ENCODE measurements around the gene CIAO3.
A peak's percentile ranks its signal among the peaks of the same experiment; 100 is the strongest.

Gene CIAO3

DNA sequence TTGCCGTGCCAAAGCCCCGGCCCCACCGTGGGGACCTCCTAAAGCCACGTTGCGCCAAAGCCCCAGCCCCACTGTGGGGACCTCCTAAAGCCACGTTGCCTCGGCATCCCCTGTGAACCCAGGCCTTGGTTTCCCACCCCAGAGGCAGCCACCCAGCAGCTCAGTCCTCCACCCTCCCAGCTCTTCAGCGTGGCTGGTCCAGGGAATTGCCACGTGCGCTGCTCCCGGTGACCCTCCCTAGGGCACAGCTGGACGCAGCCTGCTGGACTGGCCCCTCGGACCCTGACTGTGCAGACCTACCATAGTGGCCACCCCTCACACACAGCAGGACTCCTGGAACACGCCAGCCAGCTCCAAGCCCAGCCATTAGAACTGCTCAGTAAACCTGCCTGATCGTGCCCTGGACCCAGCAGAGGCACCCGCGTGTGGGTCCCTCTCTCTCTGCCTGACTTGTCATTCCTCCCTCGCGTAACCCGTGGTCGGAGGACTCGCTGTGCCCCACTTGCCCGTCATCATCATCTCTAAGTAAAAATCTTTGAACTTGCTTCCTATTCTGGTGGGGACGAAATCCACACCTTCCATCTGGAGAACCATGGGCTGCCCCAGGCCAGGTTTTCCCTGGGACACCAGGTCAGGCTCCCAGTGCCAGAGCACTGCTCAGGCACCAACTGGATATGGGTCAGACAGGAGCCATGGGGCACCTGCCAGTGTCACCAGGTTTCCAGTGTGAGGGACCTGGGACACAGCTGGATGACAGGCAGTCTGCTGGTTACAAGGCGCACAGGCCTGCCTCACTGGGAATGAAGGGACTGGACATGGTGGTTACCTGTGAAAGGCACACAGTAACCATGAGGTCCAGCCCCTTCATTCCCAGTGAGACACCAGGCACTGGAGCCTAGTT is 5.6 kb downstream of the CIAO3 start:
- DNase-seq (ENCODE audit: low spot score) = no peak

DNA sequence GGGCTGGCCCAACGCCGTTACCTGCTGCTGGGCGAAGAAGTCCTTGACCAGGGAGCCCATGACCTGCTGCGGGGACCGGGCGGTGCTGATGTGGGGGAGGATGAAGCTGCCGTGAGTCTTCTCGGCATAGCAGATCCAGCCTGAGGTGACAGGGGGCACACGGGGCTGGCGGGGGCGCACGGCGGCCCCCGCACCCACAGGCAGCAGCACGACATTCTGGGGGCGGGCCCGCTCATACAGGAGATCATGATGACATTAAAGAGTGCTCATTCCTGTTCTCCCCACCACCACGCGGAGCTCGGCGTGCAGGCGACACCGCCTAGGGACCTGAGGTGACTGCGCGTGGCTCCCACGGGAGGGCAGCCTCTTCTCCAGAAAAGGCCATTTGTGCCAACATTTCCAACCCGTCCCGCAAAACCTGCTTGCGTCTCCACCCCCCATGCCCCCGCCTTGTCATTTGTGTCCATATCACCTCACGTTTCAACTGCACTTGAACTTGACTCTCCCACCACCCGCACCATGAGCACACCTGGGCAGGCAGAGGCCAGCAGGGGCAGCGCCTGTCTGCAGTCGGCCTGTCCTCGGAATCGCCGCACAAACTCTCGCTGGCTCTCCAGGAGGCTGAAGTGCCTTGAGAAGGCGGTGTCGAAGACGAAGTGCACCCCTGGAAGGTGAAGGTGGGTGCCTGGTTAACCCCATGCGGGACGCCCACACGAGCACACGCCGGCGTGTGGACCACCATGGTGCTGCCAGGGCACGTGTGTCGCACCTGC is 6.4 kb downstream of the CIAO3 start:
- DNase-seq (ENCODE audit: low spot score) = no peak

DNA sequence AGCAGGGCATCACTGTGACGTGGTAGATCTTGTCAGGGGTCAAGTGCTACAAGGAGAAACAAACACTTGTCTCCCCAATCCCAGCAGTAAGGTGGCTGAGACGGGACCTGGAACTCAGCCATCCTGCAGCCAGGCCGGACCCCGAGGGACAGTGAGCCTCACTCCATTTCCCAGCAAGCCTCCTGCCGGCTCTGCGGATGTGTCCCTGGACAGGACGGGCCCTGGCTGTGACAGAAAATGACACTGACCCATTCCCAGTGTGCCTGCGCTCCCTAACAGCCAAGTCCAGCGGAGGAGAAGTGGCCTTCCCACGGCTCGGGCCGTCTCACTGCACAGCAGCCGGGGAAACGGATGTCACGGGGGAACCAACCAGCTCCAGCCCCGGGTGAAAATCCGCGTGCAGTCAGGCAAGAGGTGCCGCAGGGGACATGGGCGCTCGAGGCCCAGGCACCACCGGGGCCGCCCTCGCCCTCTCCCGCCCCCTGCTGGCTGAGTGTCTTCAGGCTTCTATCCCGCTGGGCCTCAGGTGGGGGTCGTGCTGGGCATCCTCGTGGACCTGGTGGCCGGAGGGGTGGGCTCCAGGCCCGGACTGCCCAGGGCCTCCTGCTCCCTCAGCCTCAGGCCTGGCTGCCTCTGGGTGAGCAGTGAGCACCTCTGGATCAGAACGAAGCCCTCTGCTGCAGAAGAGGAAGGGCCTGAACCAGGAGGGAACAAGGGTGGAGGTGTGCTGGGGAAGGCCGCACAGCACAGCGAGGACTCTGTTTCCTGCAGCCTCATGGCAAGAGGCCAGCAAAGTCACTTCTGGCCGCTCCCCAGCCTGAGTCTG is 7.2 kb downstream of the CIAO3 start:
- DNase-seq (ENCODE audit: low spot score) = no peak

DNA sequence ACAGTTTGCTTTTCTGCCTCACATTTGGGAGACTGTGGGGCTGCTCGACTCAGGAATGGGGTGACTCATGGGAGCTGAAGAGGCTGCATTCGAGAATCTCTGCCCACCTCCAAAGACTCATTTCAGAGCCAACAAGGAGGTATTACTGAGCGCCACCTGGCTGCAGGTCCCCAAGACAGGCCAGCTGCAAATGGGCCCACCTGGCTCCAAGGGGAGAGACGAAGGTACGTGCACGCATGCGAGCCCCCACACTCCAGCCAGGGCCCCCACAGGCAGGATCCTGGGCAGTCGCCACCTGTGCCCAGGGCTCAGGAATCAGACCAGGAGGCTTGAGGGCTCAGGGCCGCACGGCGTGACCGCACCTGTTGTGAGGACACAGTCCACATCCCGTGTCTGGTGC is 7.9 kb downstream of the CIAO3 start:
- no peak for DNase-seq (ENCODE audit: low spot score)

DNA sequence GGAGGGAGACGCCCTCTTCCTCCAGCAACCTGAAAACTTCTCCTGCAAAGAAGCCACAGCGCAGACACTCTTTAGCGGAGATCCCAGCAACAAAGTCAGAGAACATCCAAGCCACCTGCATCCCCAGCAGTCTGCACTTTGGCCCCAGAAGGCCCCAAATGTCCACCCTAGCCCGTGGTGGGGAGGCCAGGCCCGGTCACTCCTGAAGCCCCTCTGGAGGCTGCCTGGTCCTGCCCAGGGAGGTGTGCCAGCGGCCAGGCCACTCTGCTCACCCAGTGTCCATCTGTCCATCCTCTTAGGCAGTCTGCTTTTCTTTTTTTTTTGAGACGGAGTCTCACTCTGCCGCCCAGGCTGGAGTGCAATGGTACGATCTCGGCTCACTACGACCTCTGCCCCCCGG is 8.5 kb downstream of the CIAO3 start:
- DNase-seq (ENCODE audit: low spot score) = no peak

DNA sequence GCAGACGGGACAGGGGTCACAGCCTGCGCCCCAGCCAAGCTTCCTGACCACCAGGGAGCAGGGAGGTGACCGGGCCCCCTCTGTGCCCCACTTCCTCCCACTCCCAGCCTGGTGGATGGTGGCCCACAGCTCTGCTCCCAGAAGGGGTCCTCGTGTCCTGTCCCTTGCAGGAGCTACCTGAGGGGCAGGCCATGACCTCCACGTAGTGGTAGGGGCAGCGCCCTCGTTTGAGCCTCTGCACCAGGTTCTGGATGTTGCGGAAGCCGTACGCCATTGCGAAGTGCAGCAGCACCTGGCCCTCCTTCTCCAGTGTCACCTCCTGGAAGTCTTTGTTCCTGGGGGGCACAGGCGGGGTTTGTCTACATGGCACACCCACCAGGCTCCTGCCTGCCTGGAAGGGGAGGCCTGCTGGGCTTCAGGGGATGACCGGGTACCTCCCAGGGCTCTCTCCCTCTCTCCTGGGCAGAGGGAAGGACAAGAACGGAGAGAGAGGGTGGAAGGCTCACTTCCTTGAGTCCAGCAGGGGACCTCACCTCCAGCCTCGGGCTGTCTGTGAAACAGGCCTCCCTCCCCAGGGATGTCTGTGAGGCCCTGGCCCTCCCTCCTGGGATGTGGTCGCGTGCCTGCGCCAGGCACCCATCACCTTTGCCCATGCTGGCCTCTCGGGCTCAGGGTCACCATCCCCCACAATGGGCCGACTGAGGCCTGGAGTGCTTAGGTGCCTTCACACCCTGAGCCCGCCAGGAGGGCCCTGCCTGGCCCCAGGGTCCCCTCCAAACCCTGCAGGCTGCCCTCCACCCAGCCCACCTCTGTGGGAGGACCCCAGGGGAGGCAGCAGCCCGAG is 9.9 kb downstream of the CIAO3 start:
- no peak for DNase-seq (ENCODE audit: low spot score)

DNA sequence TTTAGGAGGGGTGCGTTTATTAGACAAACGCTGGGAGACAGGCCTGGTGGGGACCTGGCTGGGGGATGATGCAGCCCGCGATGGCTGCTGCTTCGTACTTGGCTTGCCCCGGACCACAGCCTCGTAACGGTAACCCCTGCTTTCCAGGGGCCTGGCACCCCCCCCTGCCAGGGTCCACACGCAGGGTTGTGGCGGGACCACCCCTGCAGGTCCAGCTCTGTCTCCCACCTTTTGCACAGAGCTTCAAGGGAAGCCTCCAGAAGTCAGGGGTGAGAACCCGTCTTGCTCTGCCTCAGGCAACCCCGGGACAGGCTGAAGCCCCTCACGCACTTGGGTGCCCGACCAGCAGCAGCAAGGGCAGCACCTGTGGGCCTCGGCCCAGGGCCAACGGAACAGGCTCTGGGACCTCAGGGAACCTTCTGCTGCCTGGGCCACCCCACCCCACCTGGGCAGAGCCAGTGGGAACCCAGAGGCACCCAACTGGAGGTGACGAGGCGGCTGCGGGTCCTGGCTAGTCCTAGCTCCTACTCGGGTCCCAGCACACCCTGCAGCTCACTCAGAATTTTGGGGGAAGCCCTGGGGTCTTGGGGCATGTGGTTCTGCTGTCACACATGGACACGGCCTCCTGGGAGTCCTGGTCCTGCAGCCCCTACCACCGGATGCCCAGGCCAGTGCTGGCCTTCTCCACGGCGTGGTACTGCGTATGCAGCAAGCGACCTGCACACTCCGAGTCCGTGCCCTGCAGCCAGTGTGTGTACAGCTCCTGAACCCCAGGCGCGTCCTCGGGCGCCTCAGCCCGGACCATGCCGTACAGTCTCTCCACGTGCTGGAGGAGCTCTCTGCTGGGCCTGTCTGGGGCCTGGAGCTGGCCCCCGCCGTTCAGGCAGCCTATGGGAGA is 10.8 kb downstream of the CIAO3 start:
- DNase-seq (ENCODE audit: low spot score) = no peak

DNA sequence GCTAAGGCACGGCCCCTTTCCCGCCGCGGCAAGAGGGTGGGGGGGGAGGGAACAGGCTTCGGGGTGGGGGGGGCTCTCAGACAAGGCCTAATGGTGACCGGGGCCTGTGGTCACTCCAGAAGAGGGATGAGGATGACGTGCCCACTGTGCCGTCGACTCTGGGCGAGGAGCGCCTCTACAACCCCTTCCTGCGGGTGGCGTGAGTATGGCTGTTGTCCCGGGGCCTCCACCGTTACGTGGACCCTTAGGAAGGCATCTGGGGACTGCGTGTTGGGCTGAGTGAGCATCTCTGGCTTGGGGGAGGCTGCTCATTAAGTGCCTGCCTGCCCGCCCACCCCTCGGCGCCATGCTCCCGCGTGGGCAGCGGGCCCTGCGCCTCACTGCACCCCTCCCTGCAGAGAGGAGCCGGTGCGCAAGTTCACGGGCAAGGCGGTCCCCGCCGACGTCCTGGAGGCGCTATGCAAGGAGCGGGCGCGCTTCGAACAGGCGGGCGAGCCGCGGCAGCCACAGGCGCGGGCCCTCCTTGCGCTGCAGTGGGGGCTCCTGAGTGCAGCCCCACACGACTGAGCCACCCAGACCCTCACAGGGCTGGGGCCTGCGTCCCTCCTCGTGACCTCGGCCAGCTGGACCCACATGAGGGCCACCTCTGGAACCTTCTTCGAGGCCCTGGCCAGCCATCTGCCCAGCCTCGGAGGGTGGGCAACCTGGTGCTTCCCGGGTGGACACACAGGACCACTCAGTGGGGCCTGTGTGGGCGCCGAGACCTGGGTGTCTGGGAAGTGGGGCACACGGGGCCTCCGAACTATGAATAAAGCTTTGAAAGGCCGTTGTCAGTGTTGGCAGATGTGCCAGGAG is 11.7 kb downstream of the CIAO3 start:
- DNase-seq (ENCODE audit: low spot score) = no peak

DNA sequence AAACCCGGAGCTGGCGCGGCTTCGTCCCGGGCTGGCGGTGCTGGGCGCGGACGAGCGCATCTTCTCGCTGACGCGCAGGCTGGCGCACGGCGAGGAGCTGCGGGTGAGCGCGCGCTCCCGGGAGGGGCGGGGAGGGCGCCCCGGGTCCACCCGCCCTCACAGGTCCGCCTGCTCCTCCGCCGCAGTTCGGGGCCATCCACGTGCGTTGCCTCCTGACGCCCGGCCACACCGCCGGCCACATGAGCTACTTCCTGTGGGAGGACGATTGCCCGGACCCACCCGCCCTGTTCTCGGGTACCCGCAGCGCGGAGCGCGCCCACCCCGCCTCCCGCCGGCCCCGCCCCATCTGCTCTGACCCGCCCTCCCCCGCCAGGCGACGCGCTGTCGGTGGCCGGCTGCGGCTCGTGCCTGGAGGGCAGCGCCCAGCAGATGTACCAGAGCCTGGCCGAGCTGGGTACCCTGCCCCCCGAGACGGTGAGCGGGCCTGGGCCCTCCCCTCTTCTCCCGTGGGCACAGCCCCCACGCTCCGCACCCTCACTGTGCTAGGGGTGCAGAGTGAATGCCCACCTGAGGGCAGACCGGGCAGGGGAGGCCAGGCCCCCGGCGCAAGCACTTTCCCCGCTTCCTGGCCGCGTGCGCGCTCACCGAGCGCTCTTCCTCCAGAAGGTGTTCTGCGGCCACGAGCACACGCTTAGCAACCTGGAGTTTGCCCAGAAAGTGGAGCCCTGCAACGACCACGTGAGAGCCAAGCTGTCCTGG is 12.5 kb downstream of the CIAO3 start:
- peak; percentile 91 for DNase-seq (ENCODE audit: low spot score)

DNA sequence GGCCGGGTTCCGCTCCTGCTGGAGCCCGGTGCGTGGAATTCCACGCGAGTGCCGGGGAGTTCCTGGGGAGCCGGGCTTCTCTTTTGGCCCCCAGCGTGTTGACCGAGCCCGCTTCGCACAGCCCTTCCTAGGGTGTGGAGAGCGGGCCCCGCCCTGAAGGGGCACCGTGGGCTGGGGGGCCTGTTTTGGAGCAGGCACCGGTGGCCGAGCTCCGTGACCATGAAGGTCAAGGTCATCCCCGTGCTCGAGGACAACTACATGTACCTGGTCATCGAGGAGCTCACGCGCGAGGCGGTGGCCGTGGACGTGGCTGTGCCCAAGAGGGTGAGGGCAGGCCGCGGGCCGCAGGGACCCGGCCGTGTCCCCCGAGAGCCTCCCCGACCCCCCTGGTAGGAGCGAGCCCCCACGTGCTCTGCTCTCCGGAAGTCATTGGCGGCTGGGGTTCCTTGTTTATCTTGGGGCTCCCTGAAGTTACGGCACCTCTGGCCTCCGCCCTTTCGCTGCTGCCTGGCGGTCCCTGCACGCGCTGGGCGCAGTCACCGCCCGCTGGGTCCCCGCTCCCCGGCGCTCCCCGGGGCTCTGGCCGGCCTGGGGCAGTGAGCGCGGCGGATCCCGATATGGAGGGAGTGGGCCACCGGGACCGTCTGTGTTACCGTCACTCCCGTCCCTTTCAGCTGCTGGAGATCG is 13.4 kb downstream of the CIAO3 start:
- DNase-seq (ENCODE audit: low spot score) = no peak

DNA sequence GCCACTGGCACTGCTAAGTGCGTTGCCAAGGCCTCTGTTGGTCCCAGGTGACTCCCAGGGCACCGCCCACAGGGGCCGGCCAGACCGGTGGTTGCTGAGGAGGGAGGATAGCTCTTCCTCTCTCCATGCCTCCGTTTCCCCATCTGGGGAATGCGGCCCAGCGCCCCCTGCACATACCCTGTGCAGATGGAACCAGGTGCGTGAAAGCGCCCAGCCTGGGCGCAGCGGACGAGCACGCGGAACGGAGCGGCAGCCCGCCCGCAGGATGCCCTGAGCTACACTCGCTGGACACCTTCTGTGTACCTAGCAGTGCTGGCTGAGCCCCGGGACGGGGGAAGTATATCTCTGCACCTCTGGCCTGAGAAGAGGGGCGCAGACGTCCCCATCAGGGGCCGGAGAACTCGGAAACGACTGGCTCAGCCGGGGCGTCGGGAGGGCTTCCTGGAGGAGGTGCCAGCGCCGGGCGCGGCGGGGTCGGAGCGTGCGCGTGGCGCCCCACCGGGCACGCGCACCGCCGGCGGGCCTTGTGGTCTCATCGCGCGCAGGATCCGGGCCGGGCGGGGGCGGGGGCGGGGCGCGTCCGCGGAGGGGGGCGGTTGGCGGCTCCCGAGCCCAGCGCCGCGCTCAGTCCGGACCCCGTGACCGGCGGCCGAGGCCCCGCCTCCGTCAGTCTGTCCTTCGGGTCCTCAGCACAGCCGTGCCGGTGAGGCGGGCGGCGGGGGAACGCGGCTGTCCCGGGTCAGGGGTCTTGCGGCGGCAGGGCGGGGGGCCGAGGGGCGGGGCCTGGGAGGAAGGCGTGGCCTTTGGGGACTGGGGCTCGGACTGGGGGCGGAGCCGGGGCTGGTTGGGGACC is 14.1 kb downstream of the CIAO3 start, which contains the start of the genes CCDC78 and HAGHL:
Gene CCDC78 (minus strand): TSS at position 6 of the 853 bp plus-strand sequence. CDS start 76 bp downstream, outside the sequence.
Gene HAGHL (plus strand): TSS at position 669 of the 853 bp plus-strand sequence. CDS start 404 bp downstream, outside the sequence.
- peak; percentile 75 for DNase-seq (ENCODE audit: low spot score)

DNA sequence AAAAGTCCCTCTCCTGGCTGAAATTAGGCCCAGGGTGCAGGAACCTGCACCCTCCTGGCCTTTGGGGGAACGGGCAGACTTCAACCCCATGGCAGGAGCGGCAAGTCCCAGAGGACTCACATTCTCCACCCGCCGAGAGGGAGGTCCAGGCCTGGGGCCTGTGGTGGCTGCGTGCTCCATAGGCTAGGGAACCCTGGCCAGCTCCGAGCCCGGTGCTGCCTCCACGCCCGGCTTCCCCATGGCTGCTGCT is 14.7 kb downstream of the CIAO3 start:
- DNase-seq (ENCODE audit: low spot score) = no peak

DNA sequence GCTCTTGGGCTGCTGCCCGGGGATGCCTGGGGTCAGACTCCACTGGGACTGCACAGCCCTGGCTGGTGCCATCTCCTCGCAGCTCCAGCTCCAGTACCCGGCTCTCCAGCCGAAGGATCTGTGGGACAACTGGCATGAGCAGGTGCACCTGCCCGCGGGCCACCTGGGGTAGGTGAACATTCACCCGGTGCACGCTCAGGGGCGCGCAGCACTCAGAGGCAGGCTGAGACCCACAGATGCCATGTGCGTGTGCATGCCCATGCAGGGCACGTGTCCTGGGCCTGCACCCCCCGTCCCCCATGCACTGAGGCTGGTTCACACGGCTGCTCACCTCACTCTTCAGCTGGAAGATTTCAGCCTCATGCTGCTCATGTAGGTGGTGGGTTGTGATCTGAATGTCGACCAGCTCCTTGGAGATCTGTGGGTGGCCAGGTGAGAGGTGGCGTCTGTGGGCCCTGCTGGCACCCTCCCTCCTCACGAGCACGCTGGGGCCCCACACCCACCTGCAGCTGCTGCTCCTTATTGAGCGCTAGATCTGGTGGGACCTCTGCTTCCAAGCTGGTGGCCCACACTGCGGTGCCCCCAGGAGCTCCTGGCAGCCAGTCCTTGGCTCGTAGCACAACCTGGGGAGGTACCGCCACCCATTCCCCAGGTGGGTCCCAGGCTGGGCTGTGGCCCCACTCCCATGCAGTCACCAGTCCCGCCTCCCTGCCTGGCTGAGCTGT is 15.2 kb downstream of the CIAO3 start:
- DNase-seq (ENCODE audit: low spot score) = no peak

DNA sequence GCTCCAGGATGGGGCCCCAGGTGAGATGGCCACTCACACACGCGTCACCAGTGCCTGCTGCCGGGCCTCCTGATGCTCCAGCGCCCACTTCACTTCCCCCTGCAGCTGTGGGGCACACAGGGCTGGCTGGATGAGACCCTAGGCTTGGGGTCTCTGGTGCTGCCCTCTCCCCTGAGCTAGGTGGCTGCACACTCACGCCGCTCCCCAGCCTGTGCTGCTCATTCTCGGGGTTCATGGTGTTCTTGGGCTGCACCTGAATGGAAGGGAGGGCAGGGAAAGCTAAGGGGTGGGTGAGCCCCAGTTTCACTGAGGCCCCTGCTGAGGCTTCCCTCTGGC is 15.8 kb downstream of the CIAO3 start:
- DNase-seq (ENCODE audit: low spot score) = no peak

DNA sequence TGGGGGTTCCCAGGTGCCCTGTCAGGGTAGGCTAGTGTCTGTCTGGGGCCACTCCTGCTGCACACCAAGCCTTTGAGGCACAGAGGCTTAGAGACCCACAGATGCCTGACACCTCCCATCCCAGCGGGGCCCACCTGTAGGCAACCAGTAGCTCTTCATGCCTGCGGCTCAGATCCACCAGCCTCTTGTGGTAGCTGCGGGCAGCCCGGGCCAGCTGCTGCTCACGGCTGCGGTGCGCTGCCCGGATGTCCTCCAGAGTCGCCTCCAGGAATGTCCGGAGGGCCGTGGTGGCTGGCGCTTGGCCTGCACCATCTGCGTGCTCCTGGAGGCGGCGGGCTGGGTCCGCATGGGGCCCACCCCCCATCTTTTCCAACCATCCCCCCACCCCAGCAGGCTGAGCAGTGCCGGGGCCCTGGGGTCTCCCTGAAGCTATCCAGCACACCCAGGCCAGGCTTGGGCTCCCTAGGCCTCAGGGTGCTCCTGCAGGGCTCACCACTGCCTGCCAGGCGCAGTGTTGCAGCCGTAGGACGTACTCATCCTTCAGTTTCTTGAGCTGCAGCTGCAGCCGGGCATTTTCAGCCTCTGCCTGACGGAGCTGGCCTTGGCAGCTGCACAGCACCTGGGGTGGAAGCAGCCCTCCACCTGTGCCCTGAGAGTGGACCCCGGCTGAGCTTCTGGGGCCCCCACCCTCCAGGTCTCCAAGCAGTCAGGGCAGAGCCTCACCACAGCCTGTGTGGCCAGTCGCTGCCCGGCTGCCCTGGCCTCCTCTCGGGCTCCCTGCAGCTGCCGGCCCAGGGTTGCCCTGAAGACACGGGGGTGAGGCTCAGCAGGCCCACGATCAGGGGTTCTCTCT is 16.4 kb downstream of the CIAO3 start:
- DNase-seq (ENCODE audit: low spot score) = no peak

DNA sequence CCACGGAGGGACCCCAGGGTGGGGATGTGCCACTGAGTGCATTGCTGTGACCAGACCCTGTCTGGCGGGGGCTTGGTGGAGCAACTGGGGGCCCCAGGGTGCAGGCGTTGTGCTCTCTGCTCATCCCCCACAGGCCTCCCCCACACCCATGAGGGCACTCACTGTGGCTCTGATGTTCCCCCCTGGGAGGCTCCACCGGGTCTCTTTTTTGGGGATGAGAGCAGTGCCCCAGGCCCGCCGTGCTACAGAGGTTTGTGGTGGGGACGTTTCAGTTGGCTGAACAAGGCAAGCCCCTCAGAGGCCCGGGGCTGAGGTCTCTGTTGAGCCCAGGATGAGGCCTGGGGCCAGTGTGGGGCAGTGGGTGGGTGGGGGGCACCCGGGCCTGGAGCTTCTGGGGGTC is 17.1 kb downstream of the CIAO3 start:
- no peak for DNase-seq (ENCODE audit: low spot score)
